AG10803 (cell line): Measurements from ENCODE around the gene MNDA.

ENCODE experiments used
- DNase-seq: peaks from one replicate; pipeline ENCODE4 v3.0.0; 2010; ENCODE audit warnings: low read depth
- H3K4me3 ChIP-seq: 2 replicates; pipeline ENCODE4 v1.5.1; 2011; ENCODE audit warnings: mild to moderate bottlenecking, low read length, control low read depth
- TF ChIP-seq, protein P1 (sequence below): conservative IDR thresholded peaks from 2 replicates; pipeline ENCODE4 v1.5.1; 2011; ENCODE audit warnings: mild to moderate bottlenecking, low read length, control low read depth, inconsistent platforms

MNDA gene

DNA sequence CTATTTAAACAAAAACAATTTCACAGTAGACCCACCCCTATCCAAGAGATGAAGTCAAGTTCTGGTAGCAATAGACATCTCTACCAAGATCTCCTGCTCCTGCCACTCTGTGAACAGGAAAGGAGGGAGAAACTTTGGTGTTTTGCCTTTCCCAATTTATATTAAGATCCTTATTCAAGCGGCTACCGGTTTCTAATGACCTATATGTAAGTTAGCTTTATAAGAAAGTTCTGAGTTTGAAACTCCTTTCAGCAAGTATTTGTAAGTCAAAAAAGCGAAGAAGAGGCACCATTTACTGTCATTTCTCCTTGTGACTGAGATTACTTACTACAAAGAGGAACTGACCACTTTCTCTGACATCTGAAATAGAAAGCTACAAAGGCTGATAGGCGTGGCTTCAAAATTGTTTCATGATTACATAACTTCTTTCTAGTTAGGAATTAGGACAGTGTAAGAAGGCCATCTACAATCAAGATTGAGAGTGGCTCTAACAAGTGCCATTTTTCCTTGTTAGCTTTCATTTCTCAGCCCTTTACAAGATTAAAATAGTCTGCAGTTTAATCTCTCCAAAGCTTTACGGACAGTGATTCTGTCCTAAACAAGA is at the start of gene MNDA:
TSS of gene MNDA (plus strand) at position 448 of the 604 bp plus-strand sequence. CDS start 10,803 bp downstream, outside the sequence.
- DNase-seq = no peak
- H3K4me3 ChIP-seq = no peak within 1 kb of the TSS
- TF ChIP-seq, protein P1, sequence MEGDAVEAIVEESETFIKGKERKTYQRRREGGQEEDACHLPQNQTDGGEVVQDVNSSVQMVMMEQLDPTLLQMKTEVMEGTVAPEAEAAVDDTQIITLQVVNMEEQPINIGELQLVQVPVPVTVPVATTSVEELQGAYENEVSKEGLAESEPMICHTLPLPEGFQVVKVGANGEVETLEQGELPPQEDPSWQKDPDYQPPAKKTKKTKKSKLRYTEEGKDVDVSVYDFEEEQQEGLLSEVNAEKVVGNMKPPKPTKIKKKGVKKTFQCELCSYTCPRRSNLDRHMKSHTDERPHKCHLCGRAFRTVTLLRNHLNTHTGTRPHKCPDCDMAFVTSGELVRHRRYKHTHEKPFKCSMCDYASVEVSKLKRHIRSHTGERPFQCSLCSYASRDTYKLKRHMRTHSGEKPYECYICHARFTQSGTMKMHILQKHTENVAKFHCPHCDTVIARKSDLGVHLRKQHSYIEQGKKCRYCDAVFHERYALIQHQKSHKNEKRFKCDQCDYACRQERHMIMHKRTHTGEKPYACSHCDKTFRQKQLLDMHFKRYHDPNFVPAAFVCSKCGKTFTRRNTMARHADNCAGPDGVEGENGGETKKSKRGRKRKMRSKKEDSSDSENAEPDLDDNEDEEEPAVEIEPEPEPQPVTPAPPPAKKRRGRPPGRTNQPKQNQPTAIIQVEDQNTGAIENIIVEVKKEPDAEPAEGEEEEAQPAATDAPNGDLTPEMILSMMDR = no peak

DNA sequence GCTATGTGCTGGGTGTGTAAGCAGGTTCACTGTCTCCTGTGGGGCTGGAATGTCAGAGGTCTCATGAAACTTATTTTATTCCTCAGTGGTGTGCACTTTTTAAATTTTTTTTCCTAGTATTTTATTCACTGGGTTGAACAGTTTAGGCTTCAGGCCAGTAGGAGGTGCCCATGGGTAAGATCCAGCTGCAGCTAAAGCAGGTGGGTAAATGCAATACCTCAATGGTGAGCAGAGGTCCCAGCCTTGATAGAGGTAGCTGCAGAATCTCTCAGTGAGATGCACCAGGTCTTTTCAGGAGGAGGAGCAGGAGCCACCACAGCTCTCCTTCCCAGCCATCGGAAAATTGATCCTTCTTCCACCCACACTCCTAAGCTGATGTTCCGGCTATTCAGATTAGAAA is 37.5 kb upstream of the MNDA start:
- no peak overlapping the region for H3K4me3 ChIP-seq
- no peak for DNase-seq
- TF ChIP-seq, protein P1 = no peak

DNA sequence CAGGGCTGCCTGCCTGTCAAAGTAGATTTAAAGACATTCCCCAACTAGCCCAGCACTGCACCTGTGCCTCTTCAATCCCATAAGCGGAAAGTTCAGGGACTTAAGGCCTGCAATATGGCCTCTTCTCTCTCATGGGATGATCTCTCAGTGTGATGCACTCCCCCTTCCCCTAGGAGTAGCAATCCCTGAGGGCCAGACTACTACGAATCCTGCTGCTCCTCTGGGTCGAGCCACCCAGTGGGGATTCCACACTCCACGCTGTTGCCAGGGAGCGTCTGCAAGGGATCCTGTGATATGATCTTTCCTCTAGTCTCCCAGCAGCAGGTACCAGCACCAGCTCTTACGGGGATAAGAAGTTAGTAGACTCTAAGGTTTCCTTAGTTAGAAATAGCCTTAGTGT is 36.9 kb upstream of the MNDA start:
- no peak overlapping the region for H3K4me3 ChIP-seq
- no peak for DNase-seq
- TF ChIP-seq, protein P1 = no peak

DNA sequence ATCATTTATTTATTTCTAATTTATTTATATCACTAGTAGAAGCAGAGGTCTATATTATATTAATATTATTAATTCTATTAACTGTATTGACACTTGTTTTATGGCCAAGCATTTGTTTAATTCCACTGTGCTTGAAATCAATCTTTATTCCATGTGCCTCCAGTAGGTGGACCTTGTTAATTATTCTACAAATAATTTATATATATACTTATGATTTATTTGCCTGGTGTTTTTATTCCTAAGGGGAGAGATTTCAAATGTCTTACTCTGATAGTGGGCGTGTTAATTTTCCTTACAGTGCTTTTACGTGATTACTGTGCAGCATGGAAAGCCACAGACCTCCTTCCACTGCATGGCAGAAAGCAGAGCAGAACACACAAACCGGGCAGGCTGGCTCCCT is 32.6 kb upstream of the MNDA start:
- no peak overlapping the region for H3K4me3 ChIP-seq
- DNase-seq = no peak

DNA sequence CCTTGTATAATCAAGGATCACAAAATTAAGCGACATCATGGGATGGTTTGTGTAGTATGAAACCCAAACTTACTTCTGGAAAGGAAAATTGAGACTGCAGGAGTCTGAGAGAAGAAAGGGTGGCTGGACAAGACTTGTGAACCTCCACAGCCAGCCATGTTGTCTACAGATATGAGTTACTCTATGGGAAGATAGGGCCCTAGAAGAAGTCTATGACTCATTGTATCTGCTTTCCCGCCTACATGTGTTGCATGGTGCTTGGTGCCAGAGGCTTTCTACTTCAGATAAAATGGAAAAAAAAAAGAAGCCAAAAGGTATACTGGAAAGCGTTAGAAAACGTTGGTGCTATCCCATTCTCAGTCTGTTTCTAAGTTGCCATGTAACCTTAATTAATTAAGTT is 31.5 kb upstream of the MNDA start:
- no peak for DNase-seq
- TF ChIP-seq, protein P1 = no peak
- no peak overlapping the region for H3K4me3 ChIP-seq

More for the DNA sequence above, 32.6 kb upstream of the MNDA start:
- TF ChIP-seq, protein P1 = no peak

DNA sequence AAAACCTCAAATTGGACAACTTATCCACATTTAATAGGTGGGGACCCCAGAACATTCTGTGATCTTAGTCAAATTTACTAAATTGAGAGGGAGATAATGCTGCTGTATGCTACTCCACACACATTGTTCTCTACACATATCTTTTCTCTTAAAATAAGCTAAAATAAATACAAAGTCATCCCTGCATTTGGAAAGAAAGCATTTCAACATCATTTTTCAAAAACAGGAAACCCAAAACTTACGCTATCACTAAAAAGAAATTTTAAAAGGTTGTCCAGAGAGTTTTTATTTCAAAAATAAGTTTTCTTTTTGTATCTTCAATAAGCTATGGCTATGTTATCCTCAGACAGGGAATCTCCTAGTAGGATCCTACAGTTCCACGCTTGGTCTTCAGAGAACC is 30.6 kb upstream of the MNDA start:
- DNase-seq = no peak
- TF ChIP-seq, protein P1 = no peak
- H3K4me3 ChIP-seq = no peak overlapping the region

DNA sequence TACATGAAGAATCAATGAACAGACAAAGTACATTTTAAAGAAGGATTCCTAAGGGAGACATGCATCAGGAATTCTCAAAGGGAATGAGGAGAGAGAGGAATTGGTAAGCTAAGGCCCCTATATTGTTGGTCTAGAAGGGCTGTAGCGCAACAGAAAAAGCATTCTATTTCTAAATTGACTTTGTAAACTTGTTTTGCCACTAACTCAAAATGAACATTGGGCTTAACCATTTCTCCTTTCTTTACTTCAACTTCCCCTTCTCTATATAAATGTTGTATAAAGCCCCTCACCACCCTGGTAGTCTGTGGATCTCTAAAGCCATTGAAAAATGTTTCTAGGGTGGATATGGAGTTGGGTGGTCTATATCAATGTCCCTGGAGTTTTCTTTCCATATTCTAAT is 29.8 kb upstream of the MNDA start:
- no peak for DNase-seq
- no peak overlapping the region for H3K4me3 ChIP-seq
- TF ChIP-seq, protein P1 = no peak
